CD4-positive, alpha-beta T cell treated with Interleukin-12 subunit alpha and Interleukin-12 subunit beta, for 1 hour (primary cell): ENCODE data around the gene MAGEA9B.
"Not testable (repeated sequence)": the region's sequence is repeated elsewhere in the genome, so short reads cannot be mapped to it uniquely, and the experiment has no call there.

Source experiments
- DNase-seq: peaks from one replicate; pipeline ENCODE4 v3.0.0-alpha.2; 2020

MAGEA9B gene

GRCh38 chrX:149532868-149533267 lies 54.4 kb downstream of the MAGEA9B start:
- DNase-seq = not testable (repeated sequence)
